GM19468 (cell line): Measurements from ENCODE around the gene ZMYND19.
A peak's percentile ranks its signal among the peaks of the same experiment; 100 is the strongest.
"Not testable (repeated sequence)": the region's sequence is repeated elsewhere in the genome, so short reads cannot be mapped to it uniquely, and the experiment has no call there.

Experiments used
- ATAC-seq: cut with Tn5 transposase; IDR thresholded peaks from one replicate; pipeline ENCODE4 v1.9.1; 2021; ENCODE audit warnings: mild to moderate bottlenecking, moderate library complexity, moderate number of reproducible peaks; ENCODE audit not compliant: unreplicated experiment; ENCODE audit errors: extremely low read depth

ZMYND19 gene

GRCh38 chr9:137589441-137590122 is 730 bp downstream of the ZMYND19 start:
- ATAC-seq = no peak

GRCh38 chr9:137588891-137589290 is 1.4 kb downstream of the ZMYND19 start:
- ATAC-seq = no peak

GRCh38 chr9:137588311-137588710 is 2.0 kb downstream of the ZMYND19 start:
- no peak for ATAC-seq

- no peak for ATAC-seq
Measured at GRCh38 chr9:137586854-137587253, 3.5 kb downstream of the ZMYND19 start.

- ATAC-seq = no peak
Measured at GRCh38 chr9:137583957-137584356, 6.4 kb downstream of the ZMYND19 start.

GRCh38 chr9:137583347-137583746 is 7.0 kb downstream of the ZMYND19 start:
- no peak for ATAC-seq

- ATAC-seq = no peak
Measured at GRCh38 chr9:137582286-137582860, 7.9 kb downstream of the ZMYND19 start.

- no peak for ATAC-seq
Measured at GRCh38 chr9:137581361-137582285, 8.7 kb downstream of the ZMYND19 start.

- no peak for ATAC-seq
Measured at GRCh38 chr9:137580954-137581322, 9.4 kb downstream of the ZMYND19 start.

- no peak for ATAC-seq
Measured at GRCh38 chr9:137580209-137580953, 9.9 kb downstream of the ZMYND19 start.

GRCh38 chr9:137579259-137579604 is 11.1 kb downstream of the ZMYND19 start:
- ATAC-seq = no peak

GRCh38 chr9:137578518-137579258 is 11.6 kb downstream of the ZMYND19 start, which contains the start of gene DPH7:
DPH7 (minus strand) TSS chr9:137578925; CDS start chr9:137578777, 148 bp downstream.
- peak; percentile 80 for ATAC-seq

GRCh38 chr9:137575716-137576411 is 14.4 kb downstream of the ZMYND19 start:
- no peak for ATAC-seq

- ATAC-seq = no peak
Measured at GRCh38 chr9:137575364-137575715, 15.0 kb downstream of the ZMYND19 start.

GRCh38 chr9:137574192-137574591 is 16.1 kb downstream of the ZMYND19 start:
- no peak for ATAC-seq

GRCh38 chr9:137570566-137570965 is 19.7 kb downstream of the ZMYND19 start:
- ATAC-seq = no peak

- no peak for ATAC-seq
Measured at GRCh38 chr9:137569609-137570203, 20.6 kb downstream of the ZMYND19 start.

- not testable (repeated sequence) for ATAC-seq
Measured at GRCh38 chr9:137568445-137568844, 21.9 kb downstream of the ZMYND19 start.
